WTC11 (cell line): ENCODE measurements around the gene ZNF747.

Source experiments
- CTCF ChIP-seq: fragments of 200-600 bp; IDR thresholded peaks from 2 replicates; pipeline ENCODE4 v1.8.0; 2022; ENCODE audit warnings: antibody characterized with exemption
- FOXP4 ChIP-seq: sonication (generic); formaldehyde crosslinking; IDR thresholded peaks from 2 replicates; pipeline ENCODE4 v1.8.0; 2022; ENCODE audit warnings: mild to moderate bottlenecking, missing genetic modification reagents
- MAX ChIP-seq: sonication (generic); formaldehyde crosslinking; IDR thresholded peaks from 2 replicates; pipeline ENCODE4 v1.8.0; 2022; ENCODE audit warnings: mild to moderate bottlenecking, missing genetic modification reagents
- NR1H2 ChIP-seq: sonication (generic); formaldehyde crosslinking; IDR thresholded peaks from 2 replicates; pipeline ENCODE4 v1.9.0; 2021; ENCODE audit warnings: mild to moderate bottlenecking, moderate library complexity, missing genetic modification reagents
- ZNF281 ChIP-seq: sonication (generic); formaldehyde crosslinking; IDR thresholded peaks from 2 replicates; pipeline ENCODE4 v1.8.0; 2023; ENCODE audit warnings: mild to moderate bottlenecking, missing genetic modification reagents
- ZNF512 ChIP-seq: sonication (generic); formaldehyde crosslinking; IDR thresholded peaks from 2 replicates; pipeline ENCODE4 v1.8.1; 2022; ENCODE audit warnings: missing genetic modification reagents, borderline replicate concordance

- TF ChIP-seq ZNF281 (CRISPR knock-in tag) (no peak), FOXP4 (CRISPR knock-in tag) (no peak), MAX (CRISPR knock-in tag) (no peak), ZNF512 (CRISPR knock-in tag) (no peak), NR1H2 (CRISPR knock-in tag) (no peak), CTCF (no peak)
Observed at GRCh38 chr16:30482366-30482765, 52.3 kb downstream of the ZNF747 start.
